GM18505 (cell line): ENCODE results near the gene BTBD18.

ENCODE experiments used
- ATAC-seq: cut with Tn5 transposase; IDR thresholded peaks from one replicate; pipeline ENCODE4 v1.9.1; 2021; ENCODE audit not compliant: unreplicated experiment
- POLR2A ChIP-seq: IDR thresholded peaks from 4 replicates; pipeline ENCODE4 v1.6.1; 2011; ENCODE audit warnings: borderline replicate concordance; ENCODE audit not compliant: insufficient read depth, insufficient read length; ENCODE audit errors: extremely low read depth

Gene BTBD18

GRCh38 chr11:57787006-57787604 lies 35.5 kb upstream of the BTBD18 start:
- TF ChIP-seq POLR2A: no peak
- ATAC-seq: no peak

DNA sequence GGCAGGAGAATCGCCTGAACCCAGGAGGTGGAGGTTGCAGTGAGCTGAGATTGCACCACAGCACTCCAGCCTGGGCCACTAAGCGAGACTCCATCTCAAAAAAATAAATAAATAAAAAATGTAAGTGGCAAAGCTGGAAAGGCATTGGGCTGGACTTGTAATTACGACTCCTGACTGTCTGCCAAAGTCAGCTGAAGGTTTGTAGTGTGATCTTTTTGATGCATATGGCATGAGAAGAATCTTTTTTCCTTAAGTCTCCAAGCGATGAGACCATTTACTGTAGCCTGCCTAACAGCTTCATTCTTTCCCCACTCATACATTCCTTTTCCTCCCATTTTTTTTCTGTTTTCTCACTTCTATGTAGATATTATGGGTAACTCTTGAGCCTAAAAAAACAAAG lies 34.8 kb upstream of the BTBD18 start:
- TF ChIP-seq POLR2A: no peak
- no peak for ATAC-seq

DNA sequence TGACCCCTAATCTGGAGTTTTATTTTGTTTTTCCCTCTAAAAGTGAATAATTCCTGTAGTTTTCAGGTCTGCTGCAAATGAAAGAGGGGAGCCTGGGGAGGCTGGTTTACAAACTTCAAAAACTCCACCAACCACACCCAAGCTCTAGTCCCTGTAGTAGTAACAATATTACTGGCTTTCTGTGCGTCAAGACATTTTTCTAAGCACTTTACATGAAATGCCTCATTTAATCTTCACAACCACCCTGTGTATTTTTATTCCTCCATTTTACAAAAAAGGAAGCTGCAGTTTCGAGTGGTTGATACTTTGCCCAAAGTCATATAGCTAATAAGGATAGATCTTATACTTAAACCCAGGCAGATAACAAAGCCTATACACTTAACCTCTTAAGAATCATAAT lies 33.5 kb upstream of the BTBD18 start:
- no peak for TF ChIP-seq POLR2A
- peak; percentile 49 for ATAC-seq

DNA sequence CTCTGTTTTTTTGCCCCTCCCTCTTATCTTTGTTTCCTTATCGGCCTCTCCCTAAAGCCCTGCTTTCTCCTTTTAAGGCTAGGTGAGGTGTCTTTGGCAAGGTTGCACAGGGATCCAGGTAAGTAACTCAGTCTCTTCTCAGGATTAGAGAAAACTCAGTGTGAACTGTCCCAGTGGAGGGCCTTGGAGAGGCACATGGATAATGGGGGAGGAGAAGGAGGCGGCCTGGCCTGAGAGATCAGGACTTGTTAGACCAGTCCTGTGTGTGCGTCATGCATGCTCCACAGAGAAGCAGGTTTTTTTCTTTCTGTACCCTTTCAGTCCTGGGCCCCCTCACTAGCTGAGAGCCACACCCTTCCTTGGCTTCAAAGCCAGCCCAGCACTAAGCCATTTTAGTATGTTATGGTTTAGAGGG lies 29.9 kb upstream of the BTBD18 start:
- no peak for TF ChIP-seq POLR2A
- ATAC-seq: no peak

DNA sequence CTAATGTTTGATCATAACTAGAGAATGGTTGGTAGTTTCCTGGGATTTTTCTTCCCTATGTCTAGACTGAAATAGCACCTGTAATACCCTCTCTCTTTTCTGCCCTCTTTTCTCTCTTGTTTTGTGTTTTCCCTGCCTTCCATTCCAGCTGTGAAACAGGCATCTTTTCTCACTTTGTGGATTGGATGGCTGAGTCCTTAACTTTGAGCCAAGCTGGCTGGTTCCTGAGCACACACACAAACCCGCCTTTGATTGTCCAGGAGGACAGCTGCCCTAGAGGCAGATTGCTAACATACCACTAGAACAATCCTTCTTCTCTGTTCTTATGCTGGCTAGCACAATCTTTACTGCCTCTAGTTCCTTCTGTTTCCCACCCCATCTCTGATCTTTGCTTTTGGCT lies 27.7 kb upstream of the BTBD18 start:
- no peak for ATAC-seq
- no peak for TF ChIP-seq POLR2A

- no peak for ATAC-seq
Observed at GRCh38 chr11:57778318-57779037, 26.9 kb upstream of the BTBD18 start.

DNA sequence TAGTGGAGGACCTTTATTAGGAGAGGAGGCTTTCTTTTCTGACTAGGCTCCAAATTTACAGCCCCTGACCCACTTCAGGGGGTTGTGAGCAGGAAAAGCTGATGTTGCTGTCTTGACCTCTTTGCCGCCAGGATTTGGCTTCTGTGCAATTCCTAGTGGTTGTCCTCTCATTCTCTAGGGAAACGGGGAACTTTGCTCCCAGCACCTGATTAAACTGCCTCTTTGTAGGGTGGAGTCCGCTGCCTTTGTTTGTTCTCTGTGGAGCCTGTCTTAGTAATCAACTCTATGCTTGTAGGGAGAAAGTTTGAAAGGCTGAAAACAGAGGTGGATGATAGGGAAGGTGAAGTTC lies 26.3 kb upstream of the BTBD18 start:
- ATAC-seq: no peak
- TF ChIP-seq POLR2A: no peak

More at GRCh38 chr11:57778318-57779037, 26.9 kb upstream of the BTBD18 start:
- TF ChIP-seq POLR2A: no peak

DNA sequence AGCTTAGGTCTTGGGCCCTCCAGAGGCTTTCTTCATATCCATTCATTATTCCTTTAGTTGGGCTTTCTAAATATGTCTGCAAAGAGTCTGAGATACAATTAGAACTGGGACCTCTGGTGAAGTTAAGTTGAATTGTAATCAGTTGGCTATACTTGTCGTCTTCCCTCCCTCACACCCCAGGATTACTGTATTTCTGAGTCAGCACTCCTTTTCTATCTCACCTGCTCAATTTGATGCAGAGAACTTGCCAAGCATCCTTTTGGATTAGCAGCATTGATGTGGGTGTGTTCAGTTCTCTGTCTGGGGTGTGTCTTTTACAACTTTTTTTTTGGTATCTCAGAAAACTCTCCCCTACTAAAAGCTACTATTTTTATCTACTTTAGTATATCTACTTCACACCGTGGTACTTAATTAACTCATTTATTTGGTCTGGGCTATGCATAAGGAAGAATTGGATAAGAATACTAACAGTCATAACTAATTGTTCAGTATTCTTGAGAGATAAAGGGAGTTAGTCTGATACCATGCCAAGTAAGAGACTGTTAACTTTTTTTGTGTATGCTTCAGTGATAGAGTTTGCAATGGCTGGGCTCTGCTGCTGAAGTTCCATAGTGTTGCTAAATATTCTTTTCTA lies 25.1 kb upstream of the BTBD18 start:
- TF ChIP-seq POLR2A: no peak
- ATAC-seq: no peak

GRCh38 chr11:57776031-57776521 lies 24.5 kb upstream of the BTBD18 start:
- TF ChIP-seq POLR2A: no peak
- no peak for ATAC-seq

- ATAC-seq: no peak
- no peak for TF ChIP-seq POLR2A
Observed at GRCh38 chr11:57775491-57775890, 23.9 kb upstream of the BTBD18 start.

DNA sequence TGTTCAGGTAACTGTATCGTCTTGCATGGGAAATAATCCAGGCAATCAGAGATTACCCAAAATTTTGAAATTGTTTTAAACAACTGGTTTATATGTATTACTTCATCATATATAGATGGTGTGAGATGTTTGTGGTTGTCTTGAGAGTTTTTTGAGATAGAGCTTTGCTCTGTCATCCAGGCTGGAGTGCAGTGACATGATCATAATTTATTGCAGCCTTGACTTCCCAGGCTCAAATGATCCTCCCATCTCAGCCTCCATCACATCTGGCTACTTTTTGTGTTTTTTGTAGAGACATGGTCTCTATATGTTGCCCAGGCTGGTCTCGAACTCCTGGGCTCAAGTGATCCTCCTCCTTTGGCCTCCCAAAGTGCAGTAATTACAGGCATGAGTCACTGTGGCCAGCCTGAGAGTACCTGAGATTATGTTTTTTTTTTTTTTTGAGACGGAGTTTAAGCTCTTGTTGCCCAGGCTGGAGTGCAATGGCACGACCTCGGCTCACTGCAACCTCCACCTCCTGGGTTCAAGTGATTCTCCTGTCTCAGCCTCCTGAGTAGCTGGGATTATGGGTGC lies 21.5 kb upstream of the BTBD18 start:
- no peak for ATAC-seq
- TF ChIP-seq POLR2A: no peak

DNA sequence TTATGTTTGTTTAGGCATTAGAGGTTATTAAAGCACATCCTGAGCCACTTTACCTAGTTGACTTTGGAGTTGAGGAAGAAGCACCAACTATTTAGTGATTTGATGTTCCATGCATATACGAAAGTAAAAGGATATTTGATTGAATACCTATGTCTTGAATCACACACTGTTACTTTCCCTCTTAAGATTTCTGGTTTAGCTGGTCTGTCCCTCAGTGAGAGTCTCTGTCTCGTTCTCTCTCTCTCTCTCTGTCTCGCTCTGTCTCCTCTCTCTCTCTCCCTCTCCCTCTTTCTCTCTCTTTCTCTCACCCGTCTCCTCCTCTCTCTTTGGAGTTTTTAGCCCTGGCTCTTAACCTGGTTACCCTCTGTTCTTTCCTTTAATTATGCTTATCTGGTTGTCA lies 20.9 kb upstream of the BTBD18 start:
- TF ChIP-seq POLR2A: no peak
- ATAC-seq: no peak

- no peak for ATAC-seq
- no peak for TF ChIP-seq POLR2A
Observed at GRCh38 chr11:57771365-57771764, 19.7 kb upstream of the BTBD18 start.

DNA sequence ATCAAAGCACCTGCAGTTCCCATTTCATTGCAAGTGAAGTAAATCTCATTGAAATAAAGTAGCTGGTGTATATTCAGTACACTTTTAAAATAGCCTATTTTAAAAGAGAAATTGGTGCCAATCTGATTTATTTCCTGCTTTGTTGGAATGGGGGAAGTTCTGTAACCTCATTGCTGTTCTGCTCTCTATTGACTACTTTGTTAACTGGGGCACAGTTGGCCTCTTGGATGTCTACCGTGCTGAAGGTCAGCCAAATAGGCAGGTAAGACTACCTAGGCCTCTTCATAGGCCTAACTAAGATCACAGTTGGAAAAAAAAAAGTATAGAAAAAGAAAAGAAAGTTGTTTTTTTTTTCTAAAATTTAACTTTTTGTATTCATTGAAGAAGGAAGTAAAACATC lies 19.2 kb upstream of the BTBD18 start:
- no peak for TF ChIP-seq POLR2A

More for the DNA sequence above, 19.2 kb upstream of the BTBD18 start:
- no peak for ATAC-seq
